ENCODE measurements around the gene TTC12.
A peak's percentile ranks its signal among the peaks of the same experiment; 100 is the strongest.

TTC12 gene

DNA sequence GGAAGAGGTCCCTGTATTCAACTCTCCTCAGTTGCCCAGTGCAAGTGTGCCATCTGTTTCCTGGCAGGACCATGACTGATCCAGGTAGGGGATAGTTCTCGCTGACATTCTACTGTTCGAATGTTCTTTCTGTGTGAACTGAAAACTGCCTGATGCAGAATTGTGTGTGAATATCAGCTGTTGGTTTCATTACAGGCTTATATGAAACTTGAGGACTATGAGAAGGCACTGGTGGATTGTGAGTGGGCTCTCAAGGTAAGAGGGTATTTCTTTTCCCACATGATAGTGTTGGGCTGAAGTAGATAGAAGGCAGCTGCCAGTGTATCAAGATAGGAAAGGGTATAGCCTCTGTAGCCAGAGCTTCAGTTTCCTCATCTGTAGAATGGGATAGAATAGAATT lies 15.3 kb downstream of the TTC12 start:
- Histone ChIP-seq H3K9me2 (replicated peaks; ENCODE audit: insufficient read depth, low read length) (no peaks in the 10 kb centered on the region), H3F3A (ENCODE audit: insufficient read depth, low read length) (peaks cover 25% of the 10 kb centered on the region), H3K79me2 (ENCODE audit: low read length) (no peaks in the 10 kb centered on the region), H3K4me1 (ENCODE audit: low read length) (peaks cover 41% of the 10 kb centered on the region), H3K9ac (ENCODE audit: low read length) (no peak overlapping the region), H2AFZ (ENCODE audit: low read length) (no peak overlapping the region), H4K20me1 (ENCODE audit: insufficient read depth, low read length) (no peaks in the 10 kb centered on the region), H3K4me2 (ENCODE audit: low read depth, low read length) (peak overlapping the region; percentile 31; the same call in 1 of the 2 replicates), H3K36me3 (replicated peaks; ENCODE audit: insufficient read depth, low read length) (no peaks in the 10 kb centered on the region), H3K27ac (ENCODE audit: low read length) (peak overlapping the region; percentile 35; the same call in 1 of the 2 replicates), H3K9me3 (replicated peaks; ENCODE audit: insufficient read depth, low read length) (no peaks in the 10 kb centered on the region), H3K4me3 (ENCODE audit: low read length) (no peak overlapping the region), H3K27me3 (replicated peaks; ENCODE audit: insufficient read depth, low read length) (no peaks in the 10 kb centered on the region)
- peak; percentile 30 for DNase-seq
- TF ChIP-seq, protein P1, sequence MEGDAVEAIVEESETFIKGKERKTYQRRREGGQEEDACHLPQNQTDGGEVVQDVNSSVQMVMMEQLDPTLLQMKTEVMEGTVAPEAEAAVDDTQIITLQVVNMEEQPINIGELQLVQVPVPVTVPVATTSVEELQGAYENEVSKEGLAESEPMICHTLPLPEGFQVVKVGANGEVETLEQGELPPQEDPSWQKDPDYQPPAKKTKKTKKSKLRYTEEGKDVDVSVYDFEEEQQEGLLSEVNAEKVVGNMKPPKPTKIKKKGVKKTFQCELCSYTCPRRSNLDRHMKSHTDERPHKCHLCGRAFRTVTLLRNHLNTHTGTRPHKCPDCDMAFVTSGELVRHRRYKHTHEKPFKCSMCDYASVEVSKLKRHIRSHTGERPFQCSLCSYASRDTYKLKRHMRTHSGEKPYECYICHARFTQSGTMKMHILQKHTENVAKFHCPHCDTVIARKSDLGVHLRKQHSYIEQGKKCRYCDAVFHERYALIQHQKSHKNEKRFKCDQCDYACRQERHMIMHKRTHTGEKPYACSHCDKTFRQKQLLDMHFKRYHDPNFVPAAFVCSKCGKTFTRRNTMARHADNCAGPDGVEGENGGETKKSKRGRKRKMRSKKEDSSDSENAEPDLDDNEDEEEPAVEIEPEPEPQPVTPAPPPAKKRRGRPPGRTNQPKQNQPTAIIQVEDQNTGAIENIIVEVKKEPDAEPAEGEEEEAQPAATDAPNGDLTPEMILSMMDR (IDR thresholded peaks at IDR 0.05; ENCODE audit: low read length): no peak
- TF ChIP-seq EZH2phosphoT487 (IDR thresholded peaks at IDR 0.05; ENCODE audit: low read length): no peak
- no peak for TF ChIP-seq EZH2 (optimal IDR thresholded peaks at IDR 0.05; ENCODE audit: low read depth, low read length)

DNA sequence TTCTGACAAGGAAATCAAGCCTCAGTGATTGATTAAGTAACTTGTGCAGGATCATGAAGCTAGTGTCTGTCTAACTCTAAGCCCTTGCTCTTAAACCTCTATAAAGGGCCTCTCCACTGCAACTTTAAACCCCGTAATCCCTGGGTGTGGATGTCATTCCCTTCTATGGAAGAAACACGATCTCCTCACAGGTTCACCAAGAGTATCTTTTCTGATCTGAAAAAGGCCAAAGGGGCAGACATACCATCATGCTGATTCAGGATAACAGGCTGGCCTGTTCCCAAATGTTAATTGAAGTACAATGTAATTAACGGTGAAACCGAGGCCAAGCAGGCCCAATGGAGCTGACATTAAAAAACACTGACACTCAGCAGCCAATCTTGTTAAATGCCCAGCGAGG lies 17.1 kb downstream of the TTC12 start:
- Histone ChIP-seq H3K9ac (ENCODE audit: low read length) (no peak overlapping the region), H3K4me3 (ENCODE audit: low read length) (no peak overlapping the region), H3K79me2 (ENCODE audit: low read length) (no peaks in the 10 kb centered on the region), H3F3A (ENCODE audit: insufficient read depth, low read length) (peaks cover 29% of the 10 kb centered on the region), H3K9me3 (replicated peaks; ENCODE audit: insufficient read depth, low read length) (no peaks in the 10 kb centered on the region), H3K27ac (ENCODE audit: low read length) (no peak overlapping the region), H3K9me2 (replicated peaks; ENCODE audit: insufficient read depth, low read length) (no peaks in the 10 kb centered on the region), H3K27me3 (replicated peaks; ENCODE audit: insufficient read depth, low read length) (no peaks in the 10 kb centered on the region), H4K20me1 (ENCODE audit: insufficient read depth, low read length) (no peaks in the 10 kb centered on the region), H2AFZ (ENCODE audit: low read length) (no peak overlapping the region), H3K4me2 (ENCODE audit: low read depth, low read length) (no peak overlapping the region), H3K4me1 (ENCODE audit: low read length) (peaks cover 46% of the 10 kb centered on the region), H3K36me3 (replicated peaks; ENCODE audit: insufficient read depth, low read length) (no peaks in the 10 kb centered on the region)
- TF ChIP-seq EZH2 (optimal IDR thresholded peaks at IDR 0.05; ENCODE audit: low read depth, low read length): no peak
- TF ChIP-seq, protein P1 (IDR thresholded peaks at IDR 0.05; ENCODE audit: low read length): no peak
- TF ChIP-seq EZH2phosphoT487 (IDR thresholded peaks at IDR 0.05; ENCODE audit: low read length): no peak
- DNase-seq: no peak

DNA sequence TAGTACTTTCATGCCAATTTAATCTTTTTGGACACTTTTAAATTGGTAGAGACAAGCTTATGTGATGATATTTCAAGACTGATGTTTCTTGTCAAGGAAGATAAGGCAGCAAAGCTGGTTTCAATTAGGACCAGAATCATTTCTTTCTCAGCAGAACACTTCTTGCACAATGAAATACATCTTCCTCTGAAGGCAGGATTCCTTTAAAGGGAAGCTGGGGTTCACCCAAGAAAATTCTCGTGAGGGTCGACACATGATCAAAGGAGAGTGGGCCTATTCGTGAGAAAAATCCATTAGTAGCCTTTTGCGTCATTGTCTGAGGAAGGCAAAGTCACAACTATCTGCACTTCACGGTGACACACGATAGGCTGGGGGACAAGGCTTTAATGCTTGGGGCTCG lies 17.6 kb downstream of the TTC12 start:
- H3K9ac ChIP-seq (ENCODE audit: low read length): no peak overlapping the region
- no peak for DNase-seq
- no peaks in the 10 kb centered on the region for H4K20me1 ChIP-seq (ENCODE audit: insufficient read depth, low read length)
- no peaks in the 10 kb centered on the region for H3K79me2 ChIP-seq (ENCODE audit: low read length)
- H3K9me3 ChIP-seq (replicated peaks; ENCODE audit: insufficient read depth, low read length): no peaks in the 10 kb centered on the region
- no peaks in the 10 kb centered on the region for H3K9me2 ChIP-seq (replicated peaks; ENCODE audit: insufficient read depth, low read length)
- H2AFZ ChIP-seq (ENCODE audit: low read length): no peak overlapping the region
- no peak overlapping the region for H3K27ac ChIP-seq (ENCODE audit: low read length)
- no peaks in the 10 kb centered on the region for H3K27me3 ChIP-seq (replicated peaks; ENCODE audit: insufficient read depth, low read length)
- H3K4me3 ChIP-seq (ENCODE audit: low read length): no peak overlapping the region
- H3F3A ChIP-seq (ENCODE audit: insufficient read depth, low read length): peaks cover 29% of the 10 kb centered on the region
- H3K4me1 ChIP-seq (ENCODE audit: low read length): peaks cover 46% of the 10 kb centered on the region
- H3K4me2 ChIP-seq (ENCODE audit: low read depth, low read length): no peak overlapping the region
- H3K36me3 ChIP-seq (replicated peaks; ENCODE audit: insufficient read depth, low read length): no peaks in the 10 kb centered on the region
- TF ChIP-seq EZH2 (optimal IDR thresholded peaks at IDR 0.05; ENCODE audit: low read depth, low read length) (no peak), EZH2phosphoT487 (IDR thresholded peaks at IDR 0.05; ENCODE audit: low read length) (no peak)
- TF ChIP-seq, protein P1 (IDR thresholded peaks at IDR 0.05; ENCODE audit: low read length): no peak
